Colonic mucosa (tissue), 4 donors: ENCODE results near the gene RUBCN. TPM values are rescaled to one million over a fixed set of nuclear protein-coding genes. Genes with fewer than 3 reads are reported as not detected.

Experiments
- DNase-seq: peaks from one replicate; pipeline ENCODE4 v3.0.0-alpha.2; 2020
- H3K27ac ChIP-seq: fragments of 200-600 bp; one replicate; pipeline ENCODE4 v1.8.0; 2021
- H3K27me3 ChIP-seq: fragments of 200-600 bp; one replicate; pipeline ENCODE4 v1.8.0; 2021
- H3K36me3 ChIP-seq: fragments of 200-600 bp; one replicate; pipeline ENCODE4 v1.8.0; 2021
- H3K4me1 ChIP-seq: fragments of 200-600 bp; one replicate; pipeline ENCODE4 v1.8.0; 2021; ENCODE audit warnings: mild to moderate bottlenecking
- H3K4me3 ChIP-seq: fragments of 200-600 bp; one replicate; pipeline ENCODE4 v1.8.0; 2021
- H3K9ac ChIP-seq, 2 donors: one replicate each; pipeline ENCODE4 v1.7.0; 2013; ENCODE audit warnings: control low read depth in 2 of 2, low read depth in 2 of 2, low read length in 2 of 2
- H3K9me3 ChIP-seq: fragments of 200-600 bp; one replicate; pipeline ENCODE4 v1.8.0; 2021
- CTCF ChIP-seq: fragments of 200-600 bp; IDR thresholded peaks from one replicate; pipeline ENCODE4 v1.8.0; 2022; ENCODE audit warnings: antibody characterized with exemption, mild to moderate bottlenecking
- intact Hi-C: fragments of 100-400 bp; cut with DNase I; formaldehyde crosslinking; loops from one replicate; pipeline ENCODE4 v1.14.1; 2022
- total RNA-seq, 2 donors: library from RNA; stranded (reverse); fragmentation: NEBNext Ultra II Directional in 1 of 2; extraction: Animal tissue kit (Norgen Biotek cat#: 25700) in 1 of 2; gene quantifications; one replicate each; pipeline ENCODE4 v1.2.1, GENCODE V29; 2021
- donor health status: healthy.
- donor health status: DM: no; HTN: no; CAD: no.
- donor health status: DM: no; HTN: no; CAD: no.

The RUBCN gene
- total RNA-seq, 2 donors from 2014 or later = 16.8 to 18.7 TPM

- DNase-seq = no peak
- no peak for TF ChIP-seq CTCF
- Histone ChIP-seq H3K27ac (no peak overlapping the region), H3K4me3 (no peak overlapping the region), H3K9me3 (no peaks in the 10 kb centered on the region), H3K27me3 (no peaks in the 10 kb centered on the region), H3K36me3 (no peaks in the 10 kb centered on the region), H3K9ac (no peak overlapping the region), H3K4me1 (no peaks in the 10 kb centered on the region)
- intact Hi-C loops = no loop called here
Measured at GRCh38 chr3:197722734-197723133, 14.0 kb downstream of the RUBCN start.

- TF ChIP-seq CTCF = no peak
- no peak overlapping the region for H3K9ac ChIP-seq
- DNase-seq = no peak
- intact Hi-C loops = no loop called here
- no peaks in the 10 kb centered on the region for H3K4me1 ChIP-seq
- H3K4me3 ChIP-seq = no peak overlapping the region
- H3K36me3 ChIP-seq = no peaks in the 10 kb centered on the region
- H3K27me3 ChIP-seq = no peaks in the 10 kb centered on the region
- H3K9me3 ChIP-seq = no peaks in the 10 kb centered on the region
- no peak overlapping the region for H3K27ac ChIP-seq
Measured at GRCh38 chr3:197720694-197721093, 16.0 kb downstream of the RUBCN start.

GRCh38 chr3:197718891-197719290 lies 17.8 kb downstream of the RUBCN start:
- Histone ChIP-seq H3K4me1 (no peaks in the 10 kb centered on the region), H3K9me3 (no peaks in the 10 kb centered on the region), H3K36me3 (no peaks in the 10 kb centered on the region), H3K27ac (no peak overlapping the region), H3K9ac (no peak overlapping the region), H3K27me3 (no peaks in the 10 kb centered on the region), H3K4me3 (no peak overlapping the region)
- no peak for DNase-seq
- intact Hi-C loops = no loop called here
- TF ChIP-seq CTCF = no peak

DNA sequence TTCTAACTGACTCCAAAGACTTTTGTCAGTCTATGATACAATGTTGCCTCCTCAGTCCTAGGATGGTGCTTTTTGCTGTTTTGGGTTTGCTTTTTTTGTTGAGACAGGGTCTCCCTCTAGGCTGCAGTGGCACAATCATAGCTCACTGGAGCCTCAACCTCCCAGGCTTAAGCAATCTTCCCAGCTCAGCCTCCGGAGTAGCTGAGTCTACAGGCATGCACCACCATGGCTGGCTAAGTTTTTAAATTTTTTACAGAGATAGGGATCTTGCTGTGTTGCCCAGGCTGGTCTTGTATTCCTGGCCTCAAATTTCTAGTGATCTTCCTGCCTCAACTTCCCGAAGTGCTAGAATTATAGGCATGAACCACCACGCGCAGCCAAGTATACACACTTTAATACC lies 22.5 kb downstream of the RUBCN start:
- Histone ChIP-seq H3K9ac (no peak overlapping the region), H3K27ac (no peak overlapping the region), H3K4me3 (no peak overlapping the region), H3K27me3 (no peaks in the 10 kb centered on the region), H3K36me3 (no peaks in the 10 kb centered on the region), H3K9me3 (no peaks in the 10 kb centered on the region), H3K4me1 (no peaks in the 10 kb centered on the region)
- no peak for DNase-seq
- intact Hi-C loops = no loop called here
- TF ChIP-seq CTCF = no peak

DNA sequence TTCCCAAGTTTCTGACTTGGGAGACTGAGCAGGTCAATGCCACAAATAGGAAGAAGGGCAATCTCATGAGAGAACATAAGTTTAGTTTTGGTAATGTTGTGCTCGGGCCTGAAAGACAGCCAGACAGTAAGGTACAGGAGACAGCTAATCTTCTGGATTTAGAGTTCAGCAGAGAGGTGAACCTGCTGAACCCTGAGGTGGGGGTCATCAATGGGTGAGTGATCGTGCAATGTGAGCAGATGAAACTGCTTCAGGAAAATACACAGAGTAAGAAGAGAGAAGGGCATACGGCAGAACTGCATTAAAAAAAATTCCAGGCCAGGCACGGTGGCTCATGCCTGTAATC lies 23.3 kb downstream of the RUBCN start:
- H3K9ac ChIP-seq = no peak overlapping the region
- TF ChIP-seq CTCF = no peak

More for the DNA sequence above, 23.3 kb downstream of the RUBCN start:
- intact Hi-C loops = no loop called here
- H3K27me3 ChIP-seq = no peaks in the 10 kb centered on the region
- no peak for DNase-seq
- H3K27ac ChIP-seq = peak overlapping the region; percentile 63
- H3K36me3 ChIP-seq = no peaks in the 10 kb centered on the region
- no peaks in the 10 kb centered on the region for H3K9me3 ChIP-seq
- H3K4me1 ChIP-seq = no peaks in the 10 kb centered on the region
- H3K4me3 ChIP-seq = no peak overlapping the region
